ENCODE data around the gene SEC14L5. TPM values are rescaled to one million over a fixed set of nuclear protein-coding genes. Genes with fewer than 3 reads are reported as not detected.

The SEC14L5 gene
- total RNA-seq, 1 experiment from 2014 or later, result 0.27 TPM

DNA sequence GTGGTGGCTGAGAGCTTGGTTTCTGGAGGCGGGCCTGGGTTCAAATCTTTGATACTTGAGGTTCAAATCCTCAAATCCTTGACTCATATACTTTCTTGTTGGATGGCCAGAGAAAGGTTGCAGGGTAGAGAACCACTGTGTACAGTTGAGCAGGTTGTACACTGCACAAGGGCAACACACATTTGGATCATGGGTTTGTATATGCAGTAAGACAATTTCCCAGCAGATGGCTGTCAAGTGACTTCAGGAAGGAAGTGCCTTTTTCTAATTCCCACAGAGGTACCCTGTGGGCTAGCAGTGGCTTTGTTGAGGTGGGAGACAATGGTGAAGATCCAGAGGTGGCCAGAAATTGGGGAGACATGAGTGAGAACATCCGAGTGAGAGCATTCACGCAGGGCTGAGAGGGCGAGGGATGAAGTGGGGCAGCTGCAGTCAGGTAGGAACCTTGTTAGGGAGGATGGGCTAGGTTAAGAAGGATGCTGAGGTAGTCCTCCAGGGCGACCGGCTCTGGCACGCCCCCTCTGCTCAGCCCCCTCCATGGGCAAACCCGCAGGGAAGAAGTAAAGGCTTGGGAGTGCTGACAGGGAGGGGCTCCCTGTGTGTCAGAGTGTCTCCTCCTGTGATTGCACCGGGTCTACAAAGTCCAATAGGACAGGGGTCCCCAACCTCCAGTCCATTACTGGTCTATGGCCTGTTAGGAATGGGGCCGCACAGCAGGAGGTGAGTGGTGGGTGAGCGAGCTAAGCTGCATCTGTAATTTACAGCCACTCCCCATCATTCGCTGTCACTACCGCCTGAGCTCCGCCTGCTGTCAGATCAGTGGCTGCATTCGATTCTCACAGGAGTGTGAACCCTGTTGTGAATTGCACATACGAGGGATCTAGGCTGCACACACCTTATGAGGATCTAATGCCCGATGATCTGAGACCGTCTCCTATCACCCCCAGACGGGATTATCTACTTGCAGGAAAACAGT lies 104.9 kb downstream of the SEC14L5 start:
- Histone ChIP-seq H3K36me3 (ENCODE audit: control insufficient read depth in 1 of 2, insufficient read depth in 2 of 2, low read length in 2 of 2) (no peaks in the 10 kb centered on the region), H3K9me3 (ENCODE audit: control insufficient read depth in 1 of 2, insufficient read depth in 1 of 2, low read depth in 1 of 2, low read length in 2 of 2) (no peaks in the 10 kb centered on the region), H3K4me3 (replicated peaks in 1 of 2; ENCODE audit: low read depth in 1 of 2, low read length in 2 of 2) (no peak overlapping the region), H3K79me2 (ENCODE audit: insufficient read depth, low read length) (no peaks in the 10 kb centered on the region), H3K9ac (ENCODE audit: low read length) (no peak overlapping the region), H3K4me1 (ENCODE audit: control insufficient read depth in 1 of 2, insufficient read depth in 2 of 2, low read length in 2 of 2) (no peaks in the 10 kb centered on the region), H3K9me2 (ENCODE audit: insufficient read depth) (no peaks in the 10 kb centered on the region), H3K27ac (ENCODE audit: low read depth, low read length) (no peak overlapping the region), H2AFZ (ENCODE audit: low read depth, low read length, poor library complexity, severe bottlenecking) (no peak overlapping the region), H4K20me1 (ENCODE audit: insufficient read depth) (no peaks in the 10 kb centered on the region), H3K4me2 (ENCODE audit: low read length) (no peak overlapping the region), H3K27me3 (ENCODE audit: insufficient read depth, low read length) (peaks cover 15% of the 10 kb centered on the region; the same call in 1 of the 2 replicates)
- TF ChIP-seq, protein P1, sequence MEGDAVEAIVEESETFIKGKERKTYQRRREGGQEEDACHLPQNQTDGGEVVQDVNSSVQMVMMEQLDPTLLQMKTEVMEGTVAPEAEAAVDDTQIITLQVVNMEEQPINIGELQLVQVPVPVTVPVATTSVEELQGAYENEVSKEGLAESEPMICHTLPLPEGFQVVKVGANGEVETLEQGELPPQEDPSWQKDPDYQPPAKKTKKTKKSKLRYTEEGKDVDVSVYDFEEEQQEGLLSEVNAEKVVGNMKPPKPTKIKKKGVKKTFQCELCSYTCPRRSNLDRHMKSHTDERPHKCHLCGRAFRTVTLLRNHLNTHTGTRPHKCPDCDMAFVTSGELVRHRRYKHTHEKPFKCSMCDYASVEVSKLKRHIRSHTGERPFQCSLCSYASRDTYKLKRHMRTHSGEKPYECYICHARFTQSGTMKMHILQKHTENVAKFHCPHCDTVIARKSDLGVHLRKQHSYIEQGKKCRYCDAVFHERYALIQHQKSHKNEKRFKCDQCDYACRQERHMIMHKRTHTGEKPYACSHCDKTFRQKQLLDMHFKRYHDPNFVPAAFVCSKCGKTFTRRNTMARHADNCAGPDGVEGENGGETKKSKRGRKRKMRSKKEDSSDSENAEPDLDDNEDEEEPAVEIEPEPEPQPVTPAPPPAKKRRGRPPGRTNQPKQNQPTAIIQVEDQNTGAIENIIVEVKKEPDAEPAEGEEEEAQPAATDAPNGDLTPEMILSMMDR (IDR thresholded peaks at IDR 0.05 in 2 of 3, conservative IDR thresholded peaks at IDR 0.05 in 1 of 3; ENCODE audit: borderline replicate concordance in 1 of 3, insufficient read depth in 1 of 3, low read depth in 2 of 3, low read length in 2 of 3), result peak in 1 of 3 experiments; percentile 30; a peak in 1 of 6 replicates
- TF ChIP-seq ELF1 (IDR thresholded peaks at IDR 0.05; ENCODE audit: borderline replicate concordance, low read depth) (no peak), YY1 (IDR thresholded peaks at IDR 0.05; ENCODE audit: extremely low read depth, insufficient replicate concordance, low read depth, low read length) (no peak), POLR2AphosphoS5 (IDR thresholded peaks at IDR 0.05; ENCODE audit: low read depth, low read length) (no peak), SIN3A (IDR thresholded peaks at IDR 0.05; ENCODE audit: low read depth) (no peak), ZFX (IDR thresholded peaks at IDR 0.05) (no peak), ZBTB33 (IDR thresholded peaks at IDR 0.05; ENCODE audit: extremely low read depth, insufficient replicate concordance, low read length) (no peak), JUND (IDR thresholded peaks at IDR 0.05) (no peak), TCF7L2 (IDR thresholded peaks at IDR 0.05; ENCODE audit: borderline replicate concordance, extremely low read depth, insufficient read depth, insufficient read length) (no peak)
- intact Hi-C loops (cut with micrococcal nuclease), result no loop called here
- RAD21 ChIA-PET (ENCODE audit: low non-redundant PET in 1 of 2, low total read pairs in 2 of 2, uncharacterized antibody in 2 of 2, unreplicated experiment in 2 of 2), result no interaction called here
- POLR2A ChIA-PET, result no interaction called here
- no peak for DNase-seq (ENCODE audit: low read depth, low spot score)
- ATAC-seq, result peak; percentile 52
- BruUV-seq (replicated peaks), result no TSS peak
- CTCF ChIA-PET, result no interaction called here
